Measurements from ENCODE around the gene OR1M1. TPM values are rescaled to one million over a fixed set of nuclear protein-coding genes. Genes with fewer than 3 reads are reported as not detected.
"Not testable (repeated sequence)": the region's sequence is repeated elsewhere in the genome, so short reads cannot be mapped to it uniquely, and the experiment has no call there.

OR1M1 gene
- total RNA-seq, 1 experiment from 2014 or later = not detected

- no peaks in the 10 kb centered on the region for H3K27me3 ChIP-seq (ENCODE audit: control insufficient read depth, insufficient read depth, low read length)
- DNase-seq = no peak
- no peak overlapping the region for H3K4me3 ChIP-seq (ENCODE audit: insufficient read depth, low read depth, low read length)
- H3K36me3 ChIP-seq (replicated peaks; ENCODE audit: control insufficient read depth, insufficient read depth, low read length) = no peaks in the 10 kb centered on the region
These were observed 27.8 kb upstream of the OR1M1 start for GRCh38 chr19:9058905-9059667.

GRCh38 chr19:9060564-9061340 lies 26.1 kb upstream of the OR1M1 start:
- Histone ChIP-seq H3K4me3 (ENCODE audit: insufficient read depth, low read depth, low read length) (no peak overlapping the region), H3K36me3 (replicated peaks; ENCODE audit: control insufficient read depth, insufficient read depth, low read length) (no peaks in the 10 kb centered on the region), H3K27me3 (ENCODE audit: control insufficient read depth, insufficient read depth, low read length) (no peaks in the 10 kb centered on the region)
- no peak for DNase-seq

- H3K4me3 ChIP-seq (ENCODE audit: insufficient read depth, low read depth, low read length) = no peak overlapping the region
- H3K27me3 ChIP-seq (ENCODE audit: control insufficient read depth, insufficient read depth, low read length) = no peaks in the 10 kb centered on the region
- H3K36me3 ChIP-seq (replicated peaks; ENCODE audit: control insufficient read depth, insufficient read depth, low read length) = no peaks in the 10 kb centered on the region
- DNase-seq = no peak
These were observed 25.0 kb upstream of the OR1M1 start for GRCh38 chr19:9061879-9062278.

- no peaks in the 10 kb centered on the region for H3K36me3 ChIP-seq (replicated peaks; ENCODE audit: control insufficient read depth, insufficient read depth, low read length)
- DNase-seq = peak; percentile 58
- no peak overlapping the region for H3K4me3 ChIP-seq (ENCODE audit: insufficient read depth, low read depth, low read length)
- no peaks in the 10 kb centered on the region for H3K27me3 ChIP-seq (ENCODE audit: control insufficient read depth, insufficient read depth, low read length)
These were observed 21.3 kb upstream of the OR1M1 start for GRCh38 chr19:9065457-9066014.

- DNase-seq = peak; percentile 62
- Histone ChIP-seq H3K4me3 (ENCODE audit: insufficient read depth, low read depth, low read length) (no peak overlapping the region), H3K27me3 (ENCODE audit: control insufficient read depth, insufficient read depth, low read length) (no peaks in the 10 kb centered on the region), H3K36me3 (replicated peaks; ENCODE audit: control insufficient read depth, insufficient read depth, low read length) (no peaks in the 10 kb centered on the region)
These were observed 16.8 kb upstream of the OR1M1 start for GRCh38 chr19:9070066-9070465.

- not testable (repeated sequence) for H3K4me3 ChIP-seq (ENCODE audit: insufficient read depth, low read depth, low read length); H3K36me3 ChIP-seq (replicated peaks; ENCODE audit: control insufficient read depth, insufficient read depth, low read length); DNase-seq; H3K27me3 ChIP-seq (ENCODE audit: control insufficient read depth, insufficient read depth, low read length)
These were observed 15.1 kb upstream of the OR1M1 start for GRCh38 chr19:9071720-9072119.

GRCh38 chr19:9073806-9074205 lies 13.1 kb upstream of the OR1M1 start:
- Histone ChIP-seq H3K4me3 (ENCODE audit: insufficient read depth, low read depth, low read length) (no peak overlapping the region), H3K27me3 (ENCODE audit: control insufficient read depth, insufficient read depth, low read length) (no peaks in the 10 kb centered on the region), H3K36me3 (replicated peaks; ENCODE audit: control insufficient read depth, insufficient read depth, low read length) (no peaks in the 10 kb centered on the region)
- DNase-seq = peak; percentile 32

GRCh38 chr19:9075064-9075949 lies 11.6 kb upstream of the OR1M1 start:
- DNase-seq = peak; percentile 63
- Histone ChIP-seq H3K36me3 (replicated peaks; ENCODE audit: control insufficient read depth, insufficient read depth, low read length) (no peaks in the 10 kb centered on the region), H3K27me3 (ENCODE audit: control insufficient read depth, insufficient read depth, low read length) (no peaks in the 10 kb centered on the region), H3K4me3 (ENCODE audit: insufficient read depth, low read depth, low read length) (no peak overlapping the region)

GRCh38 chr19:9076901-9077300 lies 10.0 kb upstream of the OR1M1 start:
- H3K27me3 ChIP-seq (ENCODE audit: control insufficient read depth, insufficient read depth, low read length) = no peaks in the 10 kb centered on the region
- H3K36me3 ChIP-seq (replicated peaks; ENCODE audit: control insufficient read depth, insufficient read depth, low read length) = no peaks in the 10 kb centered on the region
- no peak overlapping the region for H3K4me3 ChIP-seq (ENCODE audit: insufficient read depth, low read depth, low read length)
- DNase-seq = no peak

GRCh38 chr19:9078651-9079050 lies 8.2 kb upstream of the OR1M1 start:
- H3K36me3 ChIP-seq (replicated peaks; ENCODE audit: control insufficient read depth, insufficient read depth, low read length) = no peaks in the 10 kb centered on the region
- no peak overlapping the region for H3K4me3 ChIP-seq (ENCODE audit: insufficient read depth, low read depth, low read length)
- no peaks in the 10 kb centered on the region for H3K27me3 ChIP-seq (ENCODE audit: control insufficient read depth, insufficient read depth, low read length)
- no peak for DNase-seq

GRCh38 chr19:9107375-9107774 lies 20.5 kb downstream of the OR1M1 start, which contains the start of gene OR7G2:
Gene OR7G2, minus strand, starts transcription at chr19:9107475. Its CDS starts 4,232 bp downstream, at chr19:9103243.
- no peaks in the 10 kb centered on the region for H3K27me3 ChIP-seq (ENCODE audit: control insufficient read depth, insufficient read depth, low read length)
- no peak within 1 kb of the TSS for H3K4me3 ChIP-seq (ENCODE audit: insufficient read depth, low read depth, low read length)
- no peaks in the 10 kb centered on the region for H3K36me3 ChIP-seq (replicated peaks; ENCODE audit: control insufficient read depth, insufficient read depth, low read length)
- no peak for DNase-seq

GRCh38 chr19:9109959-9110358 lies 23.1 kb downstream of the OR1M1 start:
- H3K36me3 ChIP-seq (replicated peaks; ENCODE audit: control insufficient read depth, insufficient read depth, low read length) = no peaks in the 10 kb centered on the region
- DNase-seq = no peak
- H3K4me3 ChIP-seq (ENCODE audit: insufficient read depth, low read depth, low read length) = no peak overlapping the region
- no peaks in the 10 kb centered on the region for H3K27me3 ChIP-seq (ENCODE audit: control insufficient read depth, insufficient read depth, low read length)

GRCh38 chr19:9115307-9115813 lies 28.5 kb downstream of the OR1M1 start, which contains the start of gene OR7G1:
Gene OR7G1, minus strand, starts transcription at chr19:9115763. Its CDS starts 0 bp downstream, at chr19:9115763.
- H3K36me3 ChIP-seq (replicated peaks; ENCODE audit: control insufficient read depth, insufficient read depth, low read length) = no peaks in the 10 kb centered on the region
- DNase-seq = no peak
- H3K4me3 ChIP-seq (ENCODE audit: insufficient read depth, low read depth, low read length) = no peak within 1 kb of the TSS
- no peaks in the 10 kb centered on the region for H3K27me3 ChIP-seq (ENCODE audit: control insufficient read depth, insufficient read depth, low read length)

GRCh38 chr19:9116547-9116946 lies 29.7 kb downstream of the OR1M1 start:
- H3K36me3 ChIP-seq (replicated peaks; ENCODE audit: control insufficient read depth, insufficient read depth, low read length) = no peaks in the 10 kb centered on the region
- H3K4me3 ChIP-seq (ENCODE audit: insufficient read depth, low read depth, low read length) = no peak overlapping the region
- no peak for DNase-seq
- no peaks in the 10 kb centered on the region for H3K27me3 ChIP-seq (ENCODE audit: control insufficient read depth, insufficient read depth, low read length)
